RWPE2 (cell line): ENCODE measurements around the gene C1orf87.

ENCODE experiments used
- ATAC-seq: fragments of 200-7000 bp; cut with Tn5 transposase; 3 replicates; pipeline ENCODE4 v1.9.1; 2021; ENCODE audit warnings: low read depth
- DNase-seq: peaks from one replicate; pipeline ENCODE4 v3.0.0-alpha.2; 2020; ENCODE audit warnings: low spot score
- H3K27ac ChIP-seq: fragments of 450-650 bp; 2 replicates; pipeline ENCODE4 v1.5.1; 2017; ENCODE audit warnings: mild to moderate bottlenecking; ENCODE audit not compliant: poor library complexity, severe bottlenecking
- H3K27me3 ChIP-seq: fragments of 250-450 bp; sonication (Bioruptor Pico); 2 replicates; pipeline ENCODE4 v1.5.1; 2021; ENCODE audit warnings: mild to moderate bottlenecking, moderate library complexity; ENCODE audit not compliant: insufficient read depth, poor library complexity, severe bottlenecking
- H3K36me3 ChIP-seq: fragments of 250-450 bp; sonication (Bioruptor Pico); 2 replicates; pipeline ENCODE4 v1.5.1; 2020; ENCODE audit warnings: low read depth, mild to moderate bottlenecking, moderate library complexity
- H3K4me1 ChIP-seq: fragments of 250-450 bp; sonication (Bioruptor Pico); 2 replicates; pipeline ENCODE4 v1.5.1; 2021; ENCODE audit warnings: mild to moderate bottlenecking, moderate library complexity; ENCODE audit not compliant: insufficient read depth, poor library complexity, severe bottlenecking
- H3K4me3 ChIP-seq: fragments of 250-450 bp; sonication (Bioruptor Pico); 2 replicates; pipeline ENCODE4 v1.5.1; 2021; ENCODE audit warnings: mild to moderate bottlenecking, moderate library complexity; ENCODE audit not compliant: severe bottlenecking
- H3K9me3 ChIP-seq: fragments of 250-450 bp; sonication (Bioruptor Pico); 2 replicates; pipeline ENCODE4 v1.5.1; 2021; ENCODE audit warnings: mild to moderate bottlenecking, moderate library complexity; ENCODE audit not compliant: severe bottlenecking
- TF ChIP-seq, protein P1 (sequence below): fragments of 450-650 bp; IDR thresholded peaks from one replicate; pipeline ENCODE4 v1.5.1; 2017; ENCODE audit warnings: mild to moderate bottlenecking, moderate library complexity; ENCODE audit not compliant: poor library complexity, severe bottlenecking

Gene C1orf87

DNA sequence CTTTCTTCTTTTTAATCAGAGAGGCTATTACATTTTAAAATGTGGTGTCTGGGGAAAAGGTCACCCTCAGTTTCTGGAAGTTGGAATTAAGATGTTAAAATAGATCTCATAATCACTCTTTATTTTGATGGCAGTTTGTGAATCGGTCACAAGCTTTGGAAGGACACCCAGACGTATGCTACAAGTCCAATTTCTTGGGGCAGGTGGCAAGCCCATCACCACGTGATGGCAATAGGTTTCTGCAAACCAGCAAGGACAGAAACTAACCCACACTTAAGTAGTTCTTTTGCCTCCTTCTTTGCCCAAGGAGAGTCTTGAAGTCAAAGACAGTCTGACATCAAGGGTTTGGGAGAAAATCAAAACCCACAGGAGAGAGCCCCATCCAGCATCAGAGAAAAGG is 72.9 kb downstream of the C1orf87 start:
- H3K36me3 ChIP-seq, result no peaks in the 10 kb centered on the region
- H3K9me3 ChIP-seq, result no peaks in the 10 kb centered on the region
- H3K27me3 ChIP-seq, result no peaks in the 10 kb centered on the region
- ATAC-seq, result no peak
- H3K4me3 ChIP-seq, result no peak overlapping the region
- DNase-seq, result no peak
- no peaks in the 10 kb centered on the region for H3K4me1 ChIP-seq
- H3K27ac ChIP-seq, result no peak overlapping the region
- TF ChIP-seq, protein P1, sequence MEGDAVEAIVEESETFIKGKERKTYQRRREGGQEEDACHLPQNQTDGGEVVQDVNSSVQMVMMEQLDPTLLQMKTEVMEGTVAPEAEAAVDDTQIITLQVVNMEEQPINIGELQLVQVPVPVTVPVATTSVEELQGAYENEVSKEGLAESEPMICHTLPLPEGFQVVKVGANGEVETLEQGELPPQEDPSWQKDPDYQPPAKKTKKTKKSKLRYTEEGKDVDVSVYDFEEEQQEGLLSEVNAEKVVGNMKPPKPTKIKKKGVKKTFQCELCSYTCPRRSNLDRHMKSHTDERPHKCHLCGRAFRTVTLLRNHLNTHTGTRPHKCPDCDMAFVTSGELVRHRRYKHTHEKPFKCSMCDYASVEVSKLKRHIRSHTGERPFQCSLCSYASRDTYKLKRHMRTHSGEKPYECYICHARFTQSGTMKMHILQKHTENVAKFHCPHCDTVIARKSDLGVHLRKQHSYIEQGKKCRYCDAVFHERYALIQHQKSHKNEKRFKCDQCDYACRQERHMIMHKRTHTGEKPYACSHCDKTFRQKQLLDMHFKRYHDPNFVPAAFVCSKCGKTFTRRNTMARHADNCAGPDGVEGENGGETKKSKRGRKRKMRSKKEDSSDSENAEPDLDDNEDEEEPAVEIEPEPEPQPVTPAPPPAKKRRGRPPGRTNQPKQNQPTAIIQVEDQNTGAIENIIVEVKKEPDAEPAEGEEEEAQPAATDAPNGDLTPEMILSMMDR, result no peak

DNA sequence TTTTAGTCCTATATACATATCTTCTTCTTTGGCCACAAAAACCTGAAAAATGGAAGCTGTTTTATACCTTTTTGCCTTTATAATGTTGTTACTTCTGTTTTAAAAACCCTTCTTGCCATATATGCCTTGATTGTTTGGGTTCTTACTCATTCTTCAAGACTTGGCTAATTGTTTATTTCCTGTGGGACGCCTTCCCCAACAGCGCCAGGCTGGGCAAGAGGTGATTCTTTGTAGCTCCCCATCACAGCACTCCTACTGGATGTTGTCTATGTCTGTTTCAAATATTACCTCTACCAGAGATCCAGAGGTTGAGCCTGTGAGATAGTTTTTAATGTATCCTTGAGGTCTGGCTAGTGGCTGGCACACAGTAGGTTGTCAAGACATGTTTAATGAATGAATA is 73.8 kb downstream of the C1orf87 start:
- TF ChIP-seq, protein P1, result no peak
- no peaks in the 10 kb centered on the region for H3K27me3 ChIP-seq
- ATAC-seq, result no peak
- H3K27ac ChIP-seq, result no peak overlapping the region
- no peak for DNase-seq
- no peaks in the 10 kb centered on the region for H3K36me3 ChIP-seq
- H3K9me3 ChIP-seq, result no peaks in the 10 kb centered on the region
- H3K4me1 ChIP-seq, result no peaks in the 10 kb centered on the region
- H3K4me3 ChIP-seq, result no peak overlapping the region

DNA sequence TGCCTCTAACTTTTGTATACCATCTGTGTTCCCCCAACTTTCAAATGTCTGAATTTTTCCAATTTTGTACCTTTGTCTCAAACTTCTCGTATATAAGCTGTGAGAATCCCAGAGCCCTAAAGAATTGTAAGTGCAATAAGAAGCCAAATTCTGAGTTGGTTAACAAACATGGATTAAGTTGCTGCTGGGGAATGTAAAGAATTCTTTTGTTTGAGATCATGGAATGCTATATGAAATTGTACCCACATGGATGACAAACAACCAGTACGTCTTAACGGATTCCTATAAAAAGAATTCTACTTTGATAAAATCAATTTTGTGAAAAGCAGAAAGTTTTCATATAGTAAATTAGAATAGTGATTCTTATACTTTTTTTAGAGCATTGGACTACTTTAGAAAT is 74.6 kb downstream of the C1orf87 start:
- no peak overlapping the region for H3K4me3 ChIP-seq
- no peak for DNase-seq
- no peaks in the 10 kb centered on the region for H3K4me1 ChIP-seq
- no peaks in the 10 kb centered on the region for H3K9me3 ChIP-seq
- no peaks in the 10 kb centered on the region for H3K27me3 ChIP-seq
- H3K36me3 ChIP-seq, result no peaks in the 10 kb centered on the region
- no peak for ATAC-seq
- TF ChIP-seq, protein P1, result no peak
- H3K27ac ChIP-seq, result no peak overlapping the region

DNA sequence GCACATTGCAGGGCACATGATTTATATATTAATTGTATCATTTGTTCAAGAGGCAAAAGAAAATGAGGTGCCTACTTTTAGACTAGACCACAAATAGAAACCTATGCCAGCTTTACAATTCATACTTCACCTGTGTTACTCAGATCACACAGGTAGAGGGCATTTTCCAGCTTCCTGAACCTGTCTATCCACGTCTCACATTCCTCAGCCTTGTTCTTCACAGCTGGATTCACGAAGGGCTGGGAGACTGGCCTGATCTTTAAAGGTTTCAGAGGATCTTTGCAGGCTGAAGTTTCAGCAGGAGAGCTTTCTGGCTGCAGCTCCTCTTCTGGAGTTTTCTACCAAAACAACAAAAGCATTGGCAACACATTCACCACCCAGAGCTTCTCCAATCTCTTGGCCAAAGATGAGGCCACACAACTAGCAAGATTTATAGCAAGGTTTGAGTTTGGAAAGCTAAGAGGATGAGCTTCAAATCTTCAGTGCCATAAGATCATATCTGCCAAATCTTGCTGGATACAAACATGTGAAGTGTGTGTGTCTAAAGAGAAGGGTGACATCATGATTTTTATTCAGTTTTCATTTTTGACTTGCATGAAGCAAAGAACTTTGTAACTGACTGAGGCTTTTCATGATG is 76.0 kb downstream of the C1orf87 start:
- TF ChIP-seq, protein P1, result no peak
- ATAC-seq, result no peak
- H3K36me3 ChIP-seq, result no peaks in the 10 kb centered on the region

More for the DNA sequence above, 76.0 kb downstream of the C1orf87 start:
- Histone ChIP-seq H3K27ac (no peak overlapping the region), H3K9me3 (no peaks in the 10 kb centered on the region), H3K27me3 (no peaks in the 10 kb centered on the region), H3K4me3 (no peak overlapping the region), H3K4me1 (no peaks in the 10 kb centered on the region)
- no peak for DNase-seq
